GM12878 (cell line): ENCODE data around the gene DCPS. TPM values are rescaled to one million over a fixed set of nuclear protein-coding genes. Genes with fewer than 3 reads are reported as not detected.

Experiments
- ATAC-seq: fragments of 200-7000 bp; cut with Tn5 transposase; 3 replicates; pipeline ENCODE4 v1.9.1; 2020; ENCODE audit warnings: mild to moderate bottlenecking, moderate library complexity
- BruUV-seq: library from RNA; stranded (reverse); fragments of 400-500 nt; replicated peaks from 2 replicates; lab custom pipeline; 2021; lab: Mats Ljungman, UMichigan
- CTCF ChIA-PET: fragments of 300-600 bp; sonication (Branson Sonifier 250); formaldehyde crosslinking; extraction: SDS; loops from one replicate; lab custom pipeline; 2021; ENCODE audit warnings: inconsistent platforms; lab: Yijun Ruan, JAX
- POLR2A ChIA-PET: fragments of 350-600 bp; formaldehyde crosslinking; extraction: SDS; loops from one replicate; lab custom pipeline; 2021; ENCODE audit warnings: inconsistent platforms; lab: Charles Lee
- RAD21 ChIA-PET: fragments of 300-600 bp; sonication (Branson Sonifier 250); formaldehyde crosslinking; loops from one replicate; lab custom pipeline; 2023; ENCODE audit warnings: antibody characterized with exemption; ENCODE audit not compliant: unreplicated experiment; lab: Charles Lee
- SMC1A ChIA-PET: fragments of 300-600 bp; sonication (Branson Sonifier 250); formaldehyde crosslinking; loops from one replicate; lab custom pipeline; 2023; ENCODE audit not compliant: unreplicated experiment, uncharacterized antibody; lab: Charles Lee
- DNase-seq: peaks from one replicate; pipeline ENCODE4 v3.0.0-alpha.2; 2011; ENCODE audit warnings: low read depth, low spot score
- FAIRE-seq: peaks from 3 replicates; lab custom pipeline; 2011; peaks lifted over from hg19 to GRCh38; lab: Jason Lieb, UNC
- H2AFZ ChIP-seq: 2 replicates; pipeline ENCODE4 v1.6.0; 2011; ENCODE audit warnings: low read depth, low read length, control low read depth; ENCODE audit not compliant: control insufficient read depth
- H3K27ac ChIP-seq: 2 replicates; pipeline ENCODE4 v1.5.1; 2011; ENCODE audit warnings: control low read depth; ENCODE audit not compliant: control insufficient read depth, insufficient read depth
- H3K27me3 ChIP-seq, 2 experiments: replicated peaks in 1 of 2; 2 replicates each; pipeline versions ENCODE4 v1.6.0 to v1.6.1; 2011; ENCODE audit warnings: low read length in 1 of 2; ENCODE audit not compliant: control insufficient read depth in 2 of 2, insufficient read depth in 2 of 2
- H3K36me3 ChIP-seq, 2 experiments: 2 replicates each; pipeline ENCODE4 v1.5.1; 2011; ENCODE audit warnings: low read length in 1 of 2; ENCODE audit not compliant: control insufficient read depth in 2 of 2, insufficient read depth in 2 of 2
- H3K4me1 ChIP-seq: 2 replicates; pipeline ENCODE4 v1.6.1; 2011; ENCODE audit warnings: mild to moderate bottlenecking, low read length, moderate library complexity, mixed read lengths; ENCODE audit not compliant: control insufficient read depth, insufficient read depth
- H3K4me2 ChIP-seq: 2 replicates; pipeline ENCODE4 v1.6.0; 2011; ENCODE audit warnings: control low read depth; ENCODE audit not compliant: control insufficient read depth, insufficient read depth
- H3K4me3 ChIP-seq: fragments of 200-600 bp; sonication (generic); 2 replicates; pipeline ENCODE4 v1.5.1; 2016
- H3K79me2 ChIP-seq: 2 replicates; pipeline ENCODE4 v1.6.0; 2011; ENCODE audit warnings: low read length; ENCODE audit not compliant: control insufficient read depth, insufficient read depth
- H3K9ac ChIP-seq: 2 replicates; pipeline ENCODE4 v1.8.0; 2011; ENCODE audit warnings: low read length, control low read depth, mixed read lengths; ENCODE audit not compliant: control insufficient read depth, insufficient read depth
- H3K9me3 ChIP-seq: replicated peaks from 3 replicates; pipeline ENCODE4 v1.5.1; 2011; ENCODE audit warnings: mild to moderate bottlenecking, low read length; ENCODE audit not compliant: control insufficient read depth, insufficient read depth
- H4K20me1 ChIP-seq: 2 replicates; pipeline ENCODE4 v1.6.0; 2011; ENCODE audit not compliant: control insufficient read depth, insufficient read depth
- ATF2 ChIP-seq: IDR thresholded peaks from 2 replicates; pipeline ENCODE4 v1.6.1; 2012; ENCODE audit warnings: low read length, inconsistent platforms
- ATF7 ChIP-seq: fragments of 450-650 bp; IDR thresholded peaks from 2 replicates; pipeline ENCODE4 v1.6.1; 2016; ENCODE audit warnings: low read depth, mild to moderate bottlenecking
- CHD1 ChIP-seq: IDR thresholded peaks from 2 replicates; pipeline ENCODE4 v1.6.1; 2012; ENCODE audit warnings: low read depth, low read length, improper control_type of control experiment
- CREB1 ChIP-seq: IDR thresholded peaks from 2 replicates; pipeline ENCODE4 v1.6.1; 2012; ENCODE audit warnings: low read depth, mild to moderate bottlenecking, inconsistent platforms
- CREM ChIP-seq: IDR thresholded peaks from 2 replicates; pipeline ENCODE4 v1.6.1; 2014; ENCODE audit warnings: antibody characterized with exemption, low read depth
- IRF5 ChIP-seq: fragments of 450-650 bp; IDR thresholded peaks from 2 replicates; pipeline ENCODE4 v1.6.1; 2017; ENCODE audit warnings: borderline replicate concordance
- JUNB ChIP-seq: IDR thresholded peaks from 2 replicates; pipeline ENCODE4 v1.6.1; 2016; ENCODE audit warnings: antibody characterized with exemption, mild to moderate bottlenecking
- MEF2A ChIP-seq: IDR thresholded peaks from 2 replicates; pipeline ENCODE4 v1.6.1; 2011; ENCODE audit warnings: low read depth, mild to moderate bottlenecking, low read length, moderate library complexity; ENCODE audit not compliant: insufficient read depth
- NFIC ChIP-seq: IDR thresholded peaks from 2 replicates; pipeline ENCODE4 v1.6.1; 2012; ENCODE audit warnings: low read depth, mild to moderate bottlenecking, inconsistent platforms, low read length, moderate library complexity
- NRF1 ChIP-seq: conservative IDR thresholded peaks from 2 replicates; pipeline ENCODE4 v1.6.1; 2011; ENCODE audit warnings: mild to moderate bottlenecking, low read depth, low read length, improper control_type of control experiment
- PBX3 ChIP-seq: IDR thresholded peaks from 2 replicates; pipeline ENCODE4 v1.6.1; 2011; ENCODE audit warnings: mild to moderate bottlenecking, low read depth, low read length, moderate library complexity; ENCODE audit not compliant: insufficient replicate concordance
- PKNOX1 ChIP-seq: fragments of 450-650 bp; IDR thresholded peaks from 2 replicates; pipeline ENCODE4 v1.6.1; 2016; ENCODE audit warnings: mild to moderate bottlenecking
- POLR2AphosphoS5 ChIP-seq: IDR thresholded peaks from 2 replicates; pipeline ENCODE4 v1.6.1; 2011; ENCODE audit warnings: mild to moderate bottlenecking, low read length, inconsistent platforms
- POU2F2 ChIP-seq: IDR thresholded peaks from 3 replicates; pipeline ENCODE4 v1.6.1; 2011; ENCODE audit warnings: low read depth, mild to moderate bottlenecking, low read length, borderline replicate concordance
- RUNX3 ChIP-seq: IDR thresholded peaks from 2 replicates; pipeline ENCODE4 v1.6.1; 2012; ENCODE audit warnings: low read length, inconsistent platforms
- SMAD1 ChIP-seq: fragments of 450-650 bp; IDR thresholded peaks from 2 replicates; pipeline ENCODE4 v1.6.1; 2018; ENCODE audit warnings: mild to moderate bottlenecking, low read depth; ENCODE audit not compliant: partially characterized antibody
- SPI1 ChIP-seq: IDR thresholded peaks from 2 replicates; pipeline ENCODE4 v1.6.1; 2011; ENCODE audit warnings: low read depth, mild to moderate bottlenecking, low read length, moderate library complexity, borderline replicate concordance; ENCODE audit not compliant: insufficient read depth
- TCF7 ChIP-seq: IDR thresholded peaks from 2 replicates; pipeline ENCODE4 v1.6.1; 2014; ENCODE audit warnings: antibody characterized with exemption, borderline replicate concordance
- YY1 ChIP-seq: IDR thresholded peaks from 2 replicates; pipeline ENCODE4 v1.6.1; 2011; ENCODE audit warnings: low read depth, mild to moderate bottlenecking, low read length
- WGBS: methylation state at CpG from one replicate; pipeline ENCODE4 v1.1.6; 2016; ENCODE audit warnings: low lambda C conversion rate; ENCODE audit not compliant: insufficient replicate concordance, insufficient coverage; ENCODE audit errors: missing lambda C conversion rate; 5-methylcytosine and 5-hydroxymethylcytosine counted together
- in situ Hi-C: fragments of 300-500 bp; cut with MboI; formaldehyde crosslinking; loops from 9 replicates; pipeline ENCODE4 v1.14.3; 2018; ENCODE audit warnings: mixed read lengths
- intact Hi-C: fragments of 100-400 bp; cut with micrococcal nuclease; formaldehyde crosslinking; loops from one replicate; pipeline ENCODE4 v1.14.2; 2022; ENCODE audit not compliant: unreplicated experiment
- polyA plus RNA-seq, 11 experiments: library from polyadenylated mRNA; depleted of rRNA in 4 of 11; unstranded in 6 of 11; stranded (reverse) in 5 of 11; fragments of >200 nt; fragmentation: Nextera tagmentation in 4 of 11; fragmentation: Illumina TruSeq in 1 of 11; extraction: Ambion mirVana in 4 of 11; extraction: Trizol in 1 of 11; gene quantifications; 1 replicate in 1 of 11; 2 replicates in 10 of 11; pipeline versions ENCODE4 v1.2.1 to v1.2.3, GENCODE V29; 2011 to 2016; ENCODE audit warnings: inconsistent platforms in 2 of 11, missing spikeins in 2 of 11, low read depth in 1 of 11
- total RNA-seq, 4 experiments: library from RNA; depleted of rRNA in 3 of 4; stranded (reverse); fragments of >200 nt in 3 of 4; fragmentation: Illumina TruSeq in 1 of 4; extraction: Trizol in 1 of 4; gene quantifications; 2 replicates each; pipeline versions ENCODE4 v1.2.1 to v1.2.3, GENCODE V29; 2013 to 2021

The DCPS gene
- total and polyA plus RNA-seq, 10 of the 15 experiments (the other 5 are each of a cell fraction or from before 2014, with no cell fraction given), result 23.5 to 101 (median 67.4) TPM

DNA sequence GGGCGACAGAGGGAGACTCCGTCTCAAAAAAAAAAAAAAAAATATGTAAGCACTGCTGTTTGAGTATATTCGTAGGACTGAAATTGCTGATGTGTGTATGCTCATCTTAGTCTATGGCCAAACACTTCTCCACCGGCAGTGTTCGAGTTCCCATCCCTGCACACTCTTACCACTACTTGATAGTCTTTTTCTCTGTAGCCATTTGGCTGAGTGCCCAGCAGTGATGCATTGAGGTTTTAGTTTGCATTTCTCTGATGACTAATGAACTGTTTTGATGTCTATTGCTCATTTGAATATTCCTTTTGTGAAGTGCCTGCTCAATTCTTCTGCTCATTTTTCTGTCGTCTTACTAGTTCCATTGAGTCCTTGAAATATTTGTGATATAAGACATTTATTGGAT, 19.0 kb upstream of the DCPS start:
- peak; percentile 94 for DNase-seq
- Histone ChIP-seq H3K9me3 (no peaks in the 10 kb centered on the region), H3K4me3 (peak overlapping the region; percentile 96; the same call in 1 of the 2 replicates), H2AFZ (no peak overlapping the region), H3K4me2 (peak overlapping the region; percentile 89), H3K27ac (no peak overlapping the region), H3K9ac (no peak overlapping the region), H3K36me3 (no peaks in the 10 kb centered on the region; a peak in 1 of 4 replicates), H3K79me2 (peaks cover 6% of the 10 kb centered on the region), H4K20me1 (no peaks in the 10 kb centered on the region), H3K27me3 (no peaks in the 10 kb centered on the region), H3K4me1 (peaks cover 22% of the 10 kb centered on the region)
- TF ChIP-seq NRF1 (no peak), SPI1 (no peak), CHD1 (no peak), YY1 (no peak), ATF2 (0 out of 2 replicates have a peak, but pooled peaks have one; percentile 30), IRF5 (no peak), NFIC (0 out of 2 replicates have a peak, but pooled peaks have one; percentile 23), POU2F2 (peak; percentile 92; the same call in 2 of the 3 replicates), CREB1 (0 out of 2 replicates have a peak, but pooled peaks have one; percentile 52), SMAD1 (peak; percentile 81), RUNX3 (peak; percentile 81), TCF7 (peak; percentile 41; the same call in 1 of the 2 replicates), CREM (peak; percentile 34; the same call in 1 of the 2 replicates), MEF2A (no peak), ATF7 (0 out of 2 replicates have a peak, but pooled peaks have one; percentile 57), JUNB (0 out of 2 replicates have a peak, but pooled peaks have one; percentile 10), PKNOX1 (0 out of 2 replicates have a peak, but pooled peaks have one; percentile 9), PBX3 (no peak), POLR2AphosphoS5 (0 out of 2 replicates have a peak, but pooled peaks have one; percentile 32)
- RAD21 ChIA-PET, result no interaction called here
- ATAC-seq, result peak; percentile 59
- 4% methylated on average over 4 of the region's 6 CpGs for WGBS
- FAIRE-seq, result peak; percentile 90
- CTCF ChIA-PET, result interaction anchor here (2.6 kb wide), 1 partner anchor 15 kb away, joined by 10 read pairs; no protein-coding TSS in a partner anchor
- POLR2A ChIA-PET, result no interaction called here
- SMC1A ChIA-PET, result interaction anchor here (2.7 kb wide), 1 partner anchor 22 kb away, joined by 9 read pairs; no protein-coding TSS in a partner anchor
- intact Hi-C loops, result loop anchor here (1.0 kb wide), 1 partner anchor 19 kb away; the partner anchor contains the start of gene DCPS
- in situ Hi-C loops, result no loop called here
- BruUV-seq, result no TSS peak
